Neural cell (in vitro differentiated cells): Measurements from ENCODE around the gene TAOK1. TPM values are rescaled to one million over a fixed set of nuclear protein-coding genes. Genes with fewer than 3 reads are reported as not detected.

Source experiments
- H2AFZ ChIP-seq: fragments of 200-600, 300-800 bp; sonication (generic), shearing (Covaris generic); 2 replicates; pipeline ENCODE4 v1.6.0; 2014; ENCODE audit warnings: low read depth, mild to moderate bottlenecking, antibody characterized with exemption, low read length, moderate library complexity
- H3F3A ChIP-seq: fragments of 200-600 bp; shearing (Covaris generic); 2 replicates; pipeline ENCODE4 v1.6.1; 2016; ENCODE audit warnings: mild to moderate bottlenecking, moderate library complexity, mixed read lengths, antibody characterized with exemption, low read length; ENCODE audit not compliant: insufficient read depth, poor library complexity, severe bottlenecking
- H3K27ac ChIP-seq: fragments of 200-600, 300-800 bp; sonication (generic), shearing (Covaris generic); 2 replicates; pipeline ENCODE4 v1.5.1; 2014; ENCODE audit warnings: mild to moderate bottlenecking, low read length, moderate library complexity
- H3K27me3 ChIP-seq: fragments of 300-800, 200-600 bp; sonication (generic), shearing (Covaris generic); 2 replicates; pipeline ENCODE4 v1.6.0; 2014; ENCODE audit warnings: mild to moderate bottlenecking, low read depth, low read length, moderate library complexity; ENCODE audit not compliant: insufficient read depth
- H3K36me3 ChIP-seq: fragments of 300-800, 200-600 bp; sonication (generic), shearing (Covaris generic); 2 replicates; pipeline ENCODE4 v1.5.1; 2014; ENCODE audit warnings: mild to moderate bottlenecking, antibody characterized with exemption, low read length, moderate library complexity; ENCODE audit not compliant: insufficient read depth
- H3K4me2 ChIP-seq: fragments of 300-800, 200-600 bp; sonication (generic), shearing (Covaris generic); 2 replicates; pipeline ENCODE4 v1.6.0; 2014; ENCODE audit warnings: mild to moderate bottlenecking, low read length
- H3K4me3 ChIP-seq: fragments of 300-800, 200-600 bp; sonication (generic), shearing (Covaris generic); 2 replicates; pipeline ENCODE4 v1.5.1; 2014; ENCODE audit warnings: mild to moderate bottlenecking, low read length, moderate library complexity
- H3K79me2 ChIP-seq: fragments of 200-600 bp; shearing (Covaris generic); replicated peaks from 2 replicates; pipeline ENCODE4 v1.6.0; 2014; ENCODE audit warnings: mild to moderate bottlenecking, low read length, moderate library complexity; ENCODE audit not compliant: insufficient read depth
- H3K9ac ChIP-seq: fragments of 300-800, 200-600 bp; sonication (generic), shearing (Covaris generic); 2 replicates; pipeline ENCODE4 v1.6.1; 2016; ENCODE audit warnings: mild to moderate bottlenecking, low read length, mixed read lengths
- H3K9me2 ChIP-seq: fragments of 200-600 bp; shearing (Covaris generic); 2 replicates; pipeline ENCODE4 v1.6.1; 2016; ENCODE audit warnings: mild to moderate bottlenecking, low read length, mixed read lengths; ENCODE audit not compliant: insufficient read depth
- H3K9me3 ChIP-seq: fragments of 200-600, 300-800 bp; sonication (generic), shearing (Covaris generic); 2 replicates; pipeline ENCODE4 v1.6.1; 2016; ENCODE audit warnings: mild to moderate bottlenecking, mixed run types, low read length, moderate library complexity, mixed read lengths
- H4K20me1 ChIP-seq: fragments of 200-600 bp; shearing (Covaris generic); 2 replicates; pipeline ENCODE4 v1.6.1; 2016; ENCODE audit warnings: mild to moderate bottlenecking, mixed run types; ENCODE audit not compliant: insufficient read depth
- EP300 ChIP-seq: fragments of 450-650 bp; conservative IDR thresholded peaks from 2 replicates; pipeline ENCODE4 v1.6.1; 2014; ENCODE audit warnings: antibody characterized with exemption, mild to moderate bottlenecking, moderate library complexity; ENCODE audit not compliant: poor library complexity, severe bottlenecking
- EZH2 ChIP-seq: fragments of 200-600, 300-800 bp; shearing (Covaris generic), sonication (generic); IDR thresholded peaks from 2 replicates; pipeline ENCODE4 v1.6.1; 2014; ENCODE audit warnings: antibody characterized with exemption, low read length, borderline replicate concordance, mild to moderate bottlenecking; ENCODE audit not compliant: insufficient read depth, poor library complexity, severe bottlenecking
- MXI1 ChIP-seq: fragments of 450-650 bp; conservative IDR thresholded peaks from 2 replicates; pipeline ENCODE4 v1.6.1; 2014; ENCODE audit warnings: antibody characterized with exemption, mild to moderate bottlenecking; ENCODE audit not compliant: poor library complexity, severe bottlenecking
- POLR2AphosphoS5 ChIP-seq: IDR thresholded peaks from 2 replicates; pipeline ENCODE4 v1.6.1; 2012
- RAD21 ChIP-seq: fragments of 450-650 bp; conservative IDR thresholded peaks from 2 replicates; pipeline ENCODE4 v1.6.1; 2014; ENCODE audit warnings: antibody characterized with exemption, mild to moderate bottlenecking, moderate library complexity
- SMC3 ChIP-seq: fragments of 450-650 bp; conservative IDR thresholded peaks from 2 replicates; pipeline ENCODE4 v1.6.1; 2014; ENCODE audit warnings: antibody characterized with exemption, mild to moderate bottlenecking, moderate library complexity; ENCODE audit not compliant: poor library complexity
- TAF1 ChIP-seq: IDR thresholded peaks from 2 replicates; pipeline ENCODE4 v1.6.1; 2012; ENCODE audit warnings: low read depth
- polyA plus RNA-seq: library from polyadenylated mRNA; depleted of rRNA; stranded (reverse); fragments of >200 nt; gene quantifications from 2 replicates; pipeline ENCODE4 v1.2.3, GENCODE V29; 2014
- TF ChIP-seq, protein P1 (sequence below): IDR thresholded peaks from 2 replicates; pipeline ENCODE4 v1.6.1; 2012; ENCODE audit warnings: borderline replicate concordance
- TF ChIP-seq, protein P2 (sequence below): fragments of 450-650 bp; IDR thresholded peaks from 2 replicates; pipeline ENCODE4 v1.5.1; 2014; ENCODE audit warnings: antibody characterized with exemption, mild to moderate bottlenecking, moderate library complexity; ENCODE audit not compliant: poor library complexity, severe bottlenecking

Gene TAOK1
- polyA plus RNA-seq, 1 donor from 2014 or later = 53.2 TPM

DNA sequence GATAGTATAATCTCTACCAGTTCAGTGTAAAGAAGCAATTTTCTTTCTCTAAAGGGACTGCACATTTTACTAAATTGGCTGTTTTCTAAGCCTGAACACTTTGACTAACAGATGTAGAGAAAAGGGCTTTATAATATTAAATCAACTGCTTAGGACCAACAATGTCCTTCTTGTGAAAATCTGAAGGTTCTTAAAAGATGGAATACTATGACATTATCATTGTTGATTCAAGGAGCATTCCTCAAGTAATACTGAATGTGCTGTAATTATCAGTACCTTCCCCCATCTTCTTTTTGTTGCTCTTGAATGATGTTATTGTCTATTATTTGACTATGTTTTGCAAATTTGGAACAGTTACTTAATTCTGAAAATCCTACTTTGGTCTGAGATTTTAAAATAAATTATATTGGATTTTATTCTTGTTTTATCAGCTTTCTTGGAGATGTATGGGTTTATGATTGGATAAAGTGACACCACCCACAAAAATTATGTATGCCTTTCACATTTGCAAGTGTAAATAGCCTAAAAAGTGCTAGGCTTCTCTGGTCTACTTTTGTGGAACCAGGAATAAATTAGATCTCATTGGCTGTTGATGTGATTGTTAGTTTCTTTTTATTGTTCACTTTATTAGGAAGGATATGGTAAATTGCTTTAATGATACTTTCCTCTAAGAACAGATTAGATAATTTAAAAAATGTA lies 53.0 kb downstream of the TAOK1 start:
- Histone ChIP-seq H3F3A (no peaks in the 10 kb centered on the region), H3K9ac (no peak overlapping the region), H3K4me2 (no peak overlapping the region), H3K79me2 (peaks cover 96% of the 10 kb centered on the region), H3K9me3 (no peaks in the 10 kb centered on the region), H3K36me3 (no peaks in the 10 kb centered on the region), H4K20me1 (no peaks in the 10 kb centered on the region), H3K27me3 (no peaks in the 10 kb centered on the region), H3K4me3 (no peak overlapping the region), H2AFZ (no peak overlapping the region), H3K27ac (no peak overlapping the region), H3K9me2 (no peaks in the 10 kb centered on the region)
- no peak for TF ChIP-seq RAD21
- TF ChIP-seq POLR2AphosphoS5 = no peak
- TF ChIP-seq MXI1 = no peak
- no peak for TF ChIP-seq TAF1
- no peak for TF ChIP-seq EP300
- no peak for TF ChIP-seq SMC3
- TF ChIP-seq, protein P1, sequence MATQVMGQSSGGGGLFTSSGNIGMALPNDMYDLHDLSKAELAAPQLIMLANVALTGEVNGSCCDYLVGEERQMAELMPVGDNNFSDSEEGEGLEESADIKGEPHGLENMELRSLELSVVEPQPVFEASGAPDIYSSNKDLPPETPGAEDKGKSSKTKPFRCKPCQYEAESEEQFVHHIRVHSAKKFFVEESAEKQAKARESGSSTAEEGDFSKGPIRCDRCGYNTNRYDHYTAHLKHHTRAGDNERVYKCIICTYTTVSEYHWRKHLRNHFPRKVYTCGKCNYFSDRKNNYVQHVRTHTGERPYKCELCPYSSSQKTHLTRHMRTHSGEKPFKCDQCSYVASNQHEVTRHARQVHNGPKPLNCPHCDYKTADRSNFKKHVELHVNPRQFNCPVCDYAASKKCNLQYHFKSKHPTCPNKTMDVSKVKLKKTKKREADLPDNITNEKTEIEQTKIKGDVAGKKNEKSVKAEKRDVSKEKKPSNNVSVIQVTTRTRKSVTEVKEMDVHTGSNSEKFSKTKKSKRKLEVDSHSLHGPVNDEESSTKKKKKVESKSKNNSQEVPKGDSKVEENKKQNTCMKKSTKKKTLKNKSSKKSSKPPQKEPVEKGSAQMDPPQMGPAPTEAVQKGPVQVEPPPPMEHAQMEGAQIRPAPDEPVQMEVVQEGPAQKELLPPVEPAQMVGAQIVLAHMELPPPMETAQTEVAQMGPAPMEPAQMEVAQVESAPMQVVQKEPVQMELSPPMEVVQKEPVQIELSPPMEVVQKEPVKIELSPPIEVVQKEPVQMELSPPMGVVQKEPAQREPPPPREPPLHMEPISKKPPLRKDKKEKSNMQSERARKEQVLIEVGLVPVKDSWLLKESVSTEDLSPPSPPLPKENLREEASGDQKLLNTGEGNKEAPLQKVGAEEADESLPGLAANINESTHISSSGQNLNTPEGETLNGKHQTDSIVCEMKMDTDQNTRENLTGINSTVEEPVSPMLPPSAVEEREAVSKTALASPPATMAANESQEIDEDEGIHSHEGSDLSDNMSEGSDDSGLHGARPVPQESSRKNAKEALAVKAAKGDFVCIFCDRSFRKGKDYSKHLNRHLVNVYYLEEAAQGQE = no peak
- TF ChIP-seq EZH2 = no peak
- TF ChIP-seq, protein P2, sequence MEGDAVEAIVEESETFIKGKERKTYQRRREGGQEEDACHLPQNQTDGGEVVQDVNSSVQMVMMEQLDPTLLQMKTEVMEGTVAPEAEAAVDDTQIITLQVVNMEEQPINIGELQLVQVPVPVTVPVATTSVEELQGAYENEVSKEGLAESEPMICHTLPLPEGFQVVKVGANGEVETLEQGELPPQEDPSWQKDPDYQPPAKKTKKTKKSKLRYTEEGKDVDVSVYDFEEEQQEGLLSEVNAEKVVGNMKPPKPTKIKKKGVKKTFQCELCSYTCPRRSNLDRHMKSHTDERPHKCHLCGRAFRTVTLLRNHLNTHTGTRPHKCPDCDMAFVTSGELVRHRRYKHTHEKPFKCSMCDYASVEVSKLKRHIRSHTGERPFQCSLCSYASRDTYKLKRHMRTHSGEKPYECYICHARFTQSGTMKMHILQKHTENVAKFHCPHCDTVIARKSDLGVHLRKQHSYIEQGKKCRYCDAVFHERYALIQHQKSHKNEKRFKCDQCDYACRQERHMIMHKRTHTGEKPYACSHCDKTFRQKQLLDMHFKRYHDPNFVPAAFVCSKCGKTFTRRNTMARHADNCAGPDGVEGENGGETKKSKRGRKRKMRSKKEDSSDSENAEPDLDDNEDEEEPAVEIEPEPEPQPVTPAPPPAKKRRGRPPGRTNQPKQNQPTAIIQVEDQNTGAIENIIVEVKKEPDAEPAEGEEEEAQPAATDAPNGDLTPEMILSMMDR = no peak

DNA sequence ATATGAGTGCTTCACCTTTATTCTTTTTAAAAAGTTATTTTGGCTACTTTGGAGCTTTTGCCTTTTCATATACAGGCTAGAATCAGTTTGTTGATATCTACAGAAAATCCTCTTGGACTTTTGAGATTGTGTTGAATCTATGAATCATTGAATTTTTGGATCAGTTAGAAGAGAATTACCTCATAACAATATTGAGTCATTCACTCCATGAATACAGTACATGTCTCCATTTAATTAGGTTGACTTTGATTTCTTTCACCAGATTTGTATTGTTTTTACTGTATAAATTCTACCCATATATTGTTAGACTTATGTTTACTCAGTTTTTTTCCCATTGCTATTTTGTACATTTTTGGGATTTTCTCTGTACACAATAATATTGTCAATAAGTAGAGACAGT lies 54.4 kb downstream of the TAOK1 start:
- Histone ChIP-seq H3F3A (no peaks in the 10 kb centered on the region), H3K27ac (no peak overlapping the region), H3K9ac (no peak overlapping the region), H4K20me1 (no peaks in the 10 kb centered on the region), H3K27me3 (no peaks in the 10 kb centered on the region), H3K4me2 (no peak overlapping the region), H3K9me2 (no peaks in the 10 kb centered on the region), H3K9me3 (no peaks in the 10 kb centered on the region), H3K4me3 (no peak overlapping the region), H3K36me3 (no peaks in the 10 kb centered on the region), H3K79me2 (peaks cover 96% of the 10 kb centered on the region), H2AFZ (no peak overlapping the region)
- TF ChIP-seq MXI1 (no peak), EP300 (no peak), EZH2 (no peak), SMC3 (no peak), POLR2AphosphoS5 (no peak), TAF1 (no peak)
- TF ChIP-seq, protein P2 = no peak
- TF ChIP-seq, protein P1 = no peak
